ENCODE measurements around the gene FAM53C.

Gene FAM53C

DNA sequence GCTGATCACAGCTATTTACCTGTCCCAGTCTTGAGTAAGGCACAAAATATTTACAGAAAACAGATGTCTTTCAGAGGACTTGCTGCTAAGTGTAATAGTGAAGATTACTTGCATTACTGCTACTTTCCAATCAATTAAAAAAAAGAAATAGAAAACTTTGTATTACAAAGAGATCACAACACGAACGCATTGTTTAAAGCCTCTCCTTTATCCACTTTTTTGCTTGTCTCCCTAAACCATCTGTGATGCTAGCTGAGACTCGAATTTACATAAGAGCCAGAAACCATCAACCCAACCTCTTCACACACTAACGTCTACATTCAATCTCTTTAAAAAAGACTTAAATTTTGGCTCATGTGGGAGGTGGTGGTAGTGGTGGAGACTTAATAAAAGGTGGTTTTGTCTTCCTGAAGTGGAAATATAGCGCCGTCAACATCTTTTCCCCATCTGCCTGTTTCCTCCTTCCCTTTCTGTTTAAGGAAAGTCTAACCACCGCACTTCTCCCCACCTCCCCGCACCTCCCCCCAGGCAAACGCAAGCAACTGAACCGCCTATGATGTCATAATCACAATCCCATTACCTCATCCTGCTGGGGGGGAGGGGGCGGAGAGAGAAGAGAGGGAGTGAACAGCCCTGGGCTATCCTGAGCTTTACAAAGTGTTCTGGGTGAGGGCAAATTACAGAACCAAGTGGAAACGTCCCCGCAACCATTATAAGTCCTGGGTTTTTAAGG lies 948 bp upstream of the FAM53C start:
- Histone ChIP-seq H3K27me3 (ENCODE audit: insufficient read depth, low read length) (no peaks in the 10 kb centered on the region), H3K4me2 (ENCODE audit: low read length) (peak overlapping the region; percentile 99), H3K79me2 (ENCODE audit: insufficient read depth, low read length) (peaks cover 23% of the 10 kb centered on the region), H3F3A (ENCODE audit: insufficient read depth, low read length) (no peaks in the 10 kb centered on the region), H3K9me2 (ENCODE audit: low read depth, low read length) (no peaks in the 10 kb centered on the region), H4K20me1 (ENCODE audit: insufficient read depth, low read length) (no peaks in the 10 kb centered on the region), H3K9me3 (ENCODE audit: low read length) (no peaks in the 10 kb centered on the region), H3K9ac (ENCODE audit: low read length) (peak overlapping the region; percentile 82), H3K4me1 (ENCODE audit: insufficient read depth, low read length, severe bottlenecking) (peaks cover 40% of the 10 kb centered on the region), H2AFZ (ENCODE audit: low read length) (peak overlapping the region; percentile 57; the same call in 1 of the 2 replicates), H3K27ac (ENCODE audit: low read depth, low read length, poor library complexity, severe bottlenecking) (peak overlapping the region; percentile 76), H3K4me3 (ENCODE audit: low read depth, low read length, poor library complexity, severe bottlenecking) (peak overlapping the region; percentile 88), H3K36me3 (ENCODE audit: insufficient read depth, low read length) (peaks cover 22% of the 10 kb centered on the region; the same call in 1 of the 2 replicates)
- TF ChIP-seq, protein P1, sequence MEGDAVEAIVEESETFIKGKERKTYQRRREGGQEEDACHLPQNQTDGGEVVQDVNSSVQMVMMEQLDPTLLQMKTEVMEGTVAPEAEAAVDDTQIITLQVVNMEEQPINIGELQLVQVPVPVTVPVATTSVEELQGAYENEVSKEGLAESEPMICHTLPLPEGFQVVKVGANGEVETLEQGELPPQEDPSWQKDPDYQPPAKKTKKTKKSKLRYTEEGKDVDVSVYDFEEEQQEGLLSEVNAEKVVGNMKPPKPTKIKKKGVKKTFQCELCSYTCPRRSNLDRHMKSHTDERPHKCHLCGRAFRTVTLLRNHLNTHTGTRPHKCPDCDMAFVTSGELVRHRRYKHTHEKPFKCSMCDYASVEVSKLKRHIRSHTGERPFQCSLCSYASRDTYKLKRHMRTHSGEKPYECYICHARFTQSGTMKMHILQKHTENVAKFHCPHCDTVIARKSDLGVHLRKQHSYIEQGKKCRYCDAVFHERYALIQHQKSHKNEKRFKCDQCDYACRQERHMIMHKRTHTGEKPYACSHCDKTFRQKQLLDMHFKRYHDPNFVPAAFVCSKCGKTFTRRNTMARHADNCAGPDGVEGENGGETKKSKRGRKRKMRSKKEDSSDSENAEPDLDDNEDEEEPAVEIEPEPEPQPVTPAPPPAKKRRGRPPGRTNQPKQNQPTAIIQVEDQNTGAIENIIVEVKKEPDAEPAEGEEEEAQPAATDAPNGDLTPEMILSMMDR (IDR thresholded peaks at IDR 0.05; ENCODE audit: low read length) = no peak
- no peak for TF ChIP-seq EZH2 (IDR thresholded peaks at IDR 0.05; ENCODE audit: borderline replicate concordance, low read length)

DNA sequence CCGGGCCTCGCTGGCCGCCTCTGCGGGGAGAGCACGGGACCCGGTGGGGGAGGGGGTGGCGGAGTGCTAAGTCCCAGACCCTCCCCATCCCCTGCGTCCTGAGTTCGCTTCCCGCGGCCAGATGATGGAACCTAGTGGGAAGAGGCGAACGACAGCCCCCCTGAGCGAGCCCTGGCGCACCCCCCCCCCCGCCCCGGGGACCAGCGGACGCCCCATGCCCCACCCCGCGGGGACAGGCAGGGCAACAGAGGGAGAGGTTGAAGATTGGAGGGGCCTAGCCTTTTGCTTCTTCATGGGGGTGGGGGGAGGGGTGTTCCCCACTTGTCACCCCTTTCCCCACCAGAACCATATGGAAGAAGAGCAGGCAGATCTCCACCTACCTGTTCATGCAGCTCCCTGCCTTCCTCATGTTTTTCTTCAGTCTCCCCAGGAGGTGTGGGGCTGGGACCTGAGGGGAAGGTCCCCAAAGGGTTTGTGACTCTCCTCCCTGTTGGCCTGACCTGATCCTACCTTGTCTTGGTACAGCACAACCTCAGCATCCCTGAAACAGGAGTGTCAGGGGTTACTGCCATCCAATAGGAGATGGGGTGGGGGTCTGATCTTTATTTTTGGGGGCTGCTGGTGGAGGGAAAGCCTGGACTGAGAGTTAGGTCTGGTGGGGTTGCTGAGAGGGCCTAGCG lies 485 bp downstream of the FAM53C start:
- no peaks in the 10 kb centered on the region for H3F3A ChIP-seq (ENCODE audit: insufficient read depth, low read length)
- no peaks in the 10 kb centered on the region for H3K27me3 ChIP-seq (ENCODE audit: insufficient read depth, low read length)
- H3K9me2 ChIP-seq (ENCODE audit: low read depth, low read length) = no peaks in the 10 kb centered on the region
- peak overlapping the region; percentile 82 for H3K9ac ChIP-seq (ENCODE audit: low read length)
- TF ChIP-seq, protein P1 (IDR thresholded peaks at IDR 0.05; ENCODE audit: low read length) = no peak
- TF ChIP-seq EZH2 (IDR thresholded peaks at IDR 0.05; ENCODE audit: borderline replicate concordance, low read length) = no peak
- no peak overlapping the region for H2AFZ ChIP-seq (ENCODE audit: low read length)
- peak overlapping the region; percentile 39 for H3K27ac ChIP-seq (ENCODE audit: low read depth, low read length, poor library complexity, severe bottlenecking)
- peaks cover 23% of the 10 kb centered on the region for H3K79me2 ChIP-seq (ENCODE audit: insufficient read depth, low read length)
- peaks cover 25% of the 10 kb centered on the region for H3K36me3 ChIP-seq (ENCODE audit: insufficient read depth, low read length)
- H3K9me3 ChIP-seq (ENCODE audit: low read length) = no peaks in the 10 kb centered on the region
- peaks cover 31% of the 10 kb centered on the region for H3K4me1 ChIP-seq (ENCODE audit: insufficient read depth, low read length, severe bottlenecking)
- H3K4me2 ChIP-seq (ENCODE audit: low read length) = peak overlapping the region; percentile 99
- no peaks in the 10 kb centered on the region for H4K20me1 ChIP-seq (ENCODE audit: insufficient read depth, low read length)
- H3K4me3 ChIP-seq (ENCODE audit: low read depth, low read length, poor library complexity, severe bottlenecking) = peak overlapping the region; percentile 88

DNA sequence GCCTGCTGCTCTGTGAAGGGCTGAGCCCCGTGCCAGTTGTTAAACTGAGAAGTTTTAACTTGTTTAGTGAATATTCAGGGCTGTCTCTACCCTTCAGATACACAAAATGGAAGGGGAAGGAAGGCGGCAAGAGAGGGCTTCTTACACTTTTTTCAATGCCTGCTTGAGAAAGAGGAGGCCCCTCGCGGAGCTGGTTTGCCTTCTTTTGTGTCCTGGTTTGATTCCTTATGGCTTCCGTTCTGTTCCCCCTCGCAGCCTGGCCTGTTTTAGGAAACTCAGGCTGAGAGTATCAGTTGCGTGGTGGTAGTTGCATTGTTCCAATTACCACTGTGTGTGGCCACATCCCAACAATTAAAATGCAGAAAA lies 1.0 kb downstream of the FAM53C start:
- Histone ChIP-seq H3K79me2 (ENCODE audit: insufficient read depth, low read length) (peaks cover 23% of the 10 kb centered on the region), H4K20me1 (ENCODE audit: insufficient read depth, low read length) (no peaks in the 10 kb centered on the region), H3K4me1 (ENCODE audit: insufficient read depth, low read length, severe bottlenecking) (peaks cover 31% of the 10 kb centered on the region), H3F3A (ENCODE audit: insufficient read depth, low read length) (no peaks in the 10 kb centered on the region), H3K4me3 (ENCODE audit: low read depth, low read length, poor library complexity, severe bottlenecking) (peak overlapping the region; percentile 88), H2AFZ (ENCODE audit: low read length) (no peak overlapping the region), H3K4me2 (ENCODE audit: low read length) (peak overlapping the region; percentile 99), H3K9me3 (ENCODE audit: low read length) (no peaks in the 10 kb centered on the region), H3K27me3 (ENCODE audit: insufficient read depth, low read length) (no peaks in the 10 kb centered on the region), H3K36me3 (ENCODE audit: insufficient read depth, low read length) (peaks cover 30% of the 10 kb centered on the region), H3K9me2 (ENCODE audit: low read depth, low read length) (no peaks in the 10 kb centered on the region), H3K9ac (ENCODE audit: low read length) (peak overlapping the region; percentile 82), H3K27ac (ENCODE audit: low read depth, low read length, poor library complexity, severe bottlenecking) (peak overlapping the region; percentile 39)
- TF ChIP-seq, protein P1 (IDR thresholded peaks at IDR 0.05; ENCODE audit: low read length) = no peak
- no peak for TF ChIP-seq EZH2 (IDR thresholded peaks at IDR 0.05; ENCODE audit: borderline replicate concordance, low read length)
